Central memory CD4-positive, alpha-beta T cell (primary cell): Measurements from ENCODE around the gene CD209.

Source experiments
- DNase-seq: peaks from one replicate; pipeline ENCODE4 v3.0.0; 2022

Gene CD209

DNA sequence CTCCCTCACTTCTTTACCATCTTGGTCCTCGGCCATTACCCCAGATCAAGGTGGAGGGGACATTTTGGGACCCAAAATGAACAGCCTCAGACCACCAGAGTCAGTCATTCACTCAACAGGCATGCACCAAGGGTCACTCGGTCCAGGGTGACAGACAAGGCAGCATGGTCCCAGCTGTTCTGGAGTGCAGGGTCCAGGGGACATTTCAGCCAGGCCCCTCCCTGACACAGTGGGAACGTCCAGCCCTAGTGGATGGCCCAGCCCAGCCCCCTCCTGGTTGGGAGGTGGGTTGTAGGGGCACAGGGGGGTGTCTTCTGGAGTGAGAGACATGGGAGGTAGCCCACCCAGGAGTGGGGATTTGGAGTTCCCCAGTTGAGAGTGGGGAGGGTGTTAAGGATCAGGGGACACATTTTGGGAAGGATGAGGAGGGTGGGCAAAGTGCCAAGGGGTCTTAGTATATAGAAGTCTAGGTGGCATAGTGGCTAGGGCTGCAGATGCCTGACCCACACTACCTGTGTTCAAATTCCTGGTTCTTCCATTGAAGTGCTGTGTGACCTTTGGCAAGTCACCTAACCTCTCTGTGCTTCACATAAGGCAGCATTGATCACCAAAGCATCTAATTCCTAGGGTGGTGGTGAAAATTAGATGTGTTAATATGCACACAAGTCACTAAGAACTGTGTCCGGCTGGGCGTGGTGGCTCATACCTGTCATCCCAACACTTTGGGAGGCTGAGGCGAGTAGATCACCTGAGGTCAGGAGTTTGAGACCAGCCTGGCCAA lies 42.9 kb downstream of the CD209 start:
- DNase-seq = no peak

DNA sequence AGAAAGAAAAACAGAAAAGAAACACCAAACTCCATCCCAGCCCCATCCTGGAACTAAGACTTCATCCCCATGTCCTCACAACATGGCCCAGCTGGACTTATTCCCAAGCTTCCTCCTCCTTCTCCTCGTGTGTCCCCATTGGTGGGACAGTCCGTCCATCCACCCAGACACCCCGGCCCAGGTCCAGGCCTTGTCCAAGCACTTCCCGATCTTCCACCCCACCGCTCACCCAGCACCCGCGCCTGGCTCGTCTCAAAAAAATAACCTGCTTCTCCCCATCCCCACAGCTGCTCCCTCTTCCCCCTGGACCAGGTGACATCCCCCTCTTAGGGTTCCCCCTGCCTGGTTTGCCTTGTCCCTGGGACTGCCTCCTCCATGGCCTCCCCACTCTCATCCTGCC lies 44.0 kb downstream of the CD209 start:
- no peak for DNase-seq

DNA sequence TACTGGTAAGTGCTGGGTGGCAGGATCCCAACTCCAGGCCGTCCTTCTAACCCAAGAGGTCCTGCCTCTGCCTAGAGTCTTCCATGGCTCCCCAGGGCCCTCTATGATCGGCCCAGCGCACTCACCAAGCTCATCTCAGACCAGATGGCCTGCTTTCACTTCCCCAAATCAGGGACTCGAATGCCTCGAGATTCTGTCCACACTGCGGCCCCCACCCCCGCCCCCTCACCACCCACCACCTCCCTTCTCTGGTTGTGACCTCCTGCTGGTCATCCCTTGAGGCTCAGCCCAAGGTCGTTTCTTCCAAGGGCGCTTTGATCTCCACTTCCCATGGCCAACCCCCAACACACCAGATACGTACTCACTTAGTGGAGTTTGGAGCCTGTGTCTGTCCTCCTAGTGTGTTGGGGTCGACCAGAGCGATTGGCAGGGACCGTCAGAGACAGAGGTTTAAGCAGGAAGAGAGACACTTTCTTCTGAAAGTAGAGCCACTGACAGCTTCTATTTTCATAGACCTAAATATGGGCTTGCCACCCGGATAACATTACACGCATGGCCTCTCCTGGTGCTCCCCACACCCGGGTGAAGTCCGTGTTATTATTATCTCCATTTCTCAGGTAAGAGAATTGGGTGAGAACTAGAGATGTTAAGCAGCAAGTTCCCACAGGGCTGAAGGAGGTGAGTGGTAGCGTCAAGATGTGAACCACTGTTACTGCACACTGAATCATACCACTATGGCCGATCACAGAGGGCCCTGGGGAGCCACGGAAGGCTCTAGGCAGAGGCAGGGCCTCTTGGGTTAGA lies 45.5 kb downstream of the CD209 start, which contains the start of gene FCER2:
Gene FCER2, minus strand, starts transcription at position 478 of the 804 bp plus-strand sequence. CDS start 2,371 bp downstream, outside the sequence.
- no peak for DNase-seq

DNA sequence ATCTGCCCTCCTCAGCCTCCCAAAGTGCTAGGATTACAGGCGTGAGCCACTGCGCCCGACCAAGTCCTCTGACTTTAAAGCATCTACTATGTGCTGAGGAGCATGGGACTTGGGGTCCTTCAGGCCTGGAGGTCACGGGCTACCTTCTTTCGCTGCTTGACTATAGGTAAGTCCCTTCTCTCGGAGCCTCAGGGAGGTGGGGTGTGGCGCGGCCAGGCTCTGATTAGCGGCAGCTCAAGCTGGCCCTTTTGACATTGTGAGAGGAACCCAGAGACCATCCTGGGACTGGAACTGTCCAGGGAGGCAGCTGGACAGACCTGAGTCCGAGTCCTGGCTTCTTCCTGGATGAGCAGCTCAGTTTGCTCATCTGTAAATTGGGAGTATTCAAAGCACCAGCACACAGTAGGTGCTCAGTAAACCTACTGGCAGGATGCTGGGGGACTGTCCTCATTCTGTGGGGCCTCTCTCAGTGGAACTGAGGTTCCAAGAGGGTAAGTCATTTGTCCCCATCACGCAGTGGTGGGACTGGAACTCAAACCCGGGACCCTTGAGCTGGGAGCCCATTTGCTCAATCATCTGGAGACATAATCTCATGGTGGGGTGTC lies 46.2 kb downstream of the CD209 start:
- no peak for DNase-seq

DNA sequence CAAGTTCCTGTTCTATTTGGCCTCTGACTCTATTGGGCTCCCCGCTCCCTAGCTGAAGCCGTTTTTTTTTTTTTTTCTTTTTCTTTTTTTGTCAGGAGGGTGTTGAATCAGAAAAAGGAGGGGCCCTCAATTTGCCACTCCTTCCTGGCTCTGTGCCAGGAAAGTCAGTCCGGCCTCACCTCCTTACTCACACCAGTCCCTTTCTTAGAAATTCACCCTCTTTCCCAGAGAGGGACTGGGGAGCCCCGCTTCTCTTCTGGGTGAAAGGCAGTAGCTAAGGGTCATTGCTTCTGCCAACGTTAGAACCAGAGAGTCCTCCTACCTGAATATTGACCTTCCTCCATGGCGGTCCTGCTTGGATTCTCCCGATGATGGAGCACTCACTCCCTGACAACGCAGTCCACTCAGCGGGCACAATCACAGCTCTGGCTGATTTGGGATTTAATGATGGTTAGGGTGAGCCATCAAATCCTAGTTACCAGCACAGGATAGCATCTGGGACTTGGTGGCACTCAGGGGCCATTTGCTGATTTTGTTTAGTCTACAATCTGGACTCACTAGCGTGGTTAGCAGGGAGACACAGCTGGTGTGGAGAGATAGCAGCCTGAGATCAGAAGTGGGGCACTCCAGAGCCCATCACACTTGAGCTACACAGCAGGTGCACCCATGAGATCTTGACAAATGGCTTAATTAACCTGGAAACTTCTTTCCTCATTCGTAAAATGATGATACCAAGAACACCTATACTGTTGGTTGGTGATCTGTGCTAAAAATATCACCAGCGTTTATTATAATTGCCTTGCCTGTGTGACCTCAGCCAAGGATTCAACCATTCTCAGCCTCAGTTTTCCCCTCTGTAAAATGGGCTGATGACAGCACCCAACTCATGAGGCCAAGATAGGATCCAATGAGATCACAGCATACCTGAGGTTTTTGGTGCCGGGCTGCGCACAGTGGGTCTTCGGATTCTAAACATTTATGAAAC lies 47.6 kb downstream of the CD209 start:
- no peak for DNase-seq

DNA sequence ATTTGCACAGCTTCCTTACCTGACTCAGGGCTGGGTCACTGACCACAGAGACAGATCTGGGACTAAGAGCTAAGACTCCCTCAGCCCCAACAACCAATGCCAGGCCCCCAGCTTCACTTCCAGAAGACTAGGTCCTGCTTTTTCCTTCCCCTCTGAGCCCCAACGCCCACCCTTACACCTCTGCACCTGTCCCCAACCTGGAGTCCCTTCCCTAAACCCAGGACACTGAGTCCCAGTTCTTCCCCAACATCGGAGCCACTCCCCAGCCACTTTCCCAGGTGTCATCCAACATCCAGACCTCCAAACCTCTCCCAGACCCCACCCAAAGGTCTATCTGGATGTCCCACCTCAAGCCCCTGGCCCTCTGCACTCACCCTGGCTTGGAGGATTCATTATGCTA lies 48.3 kb downstream of the CD209 start:
- DNase-seq = no peak

DNA sequence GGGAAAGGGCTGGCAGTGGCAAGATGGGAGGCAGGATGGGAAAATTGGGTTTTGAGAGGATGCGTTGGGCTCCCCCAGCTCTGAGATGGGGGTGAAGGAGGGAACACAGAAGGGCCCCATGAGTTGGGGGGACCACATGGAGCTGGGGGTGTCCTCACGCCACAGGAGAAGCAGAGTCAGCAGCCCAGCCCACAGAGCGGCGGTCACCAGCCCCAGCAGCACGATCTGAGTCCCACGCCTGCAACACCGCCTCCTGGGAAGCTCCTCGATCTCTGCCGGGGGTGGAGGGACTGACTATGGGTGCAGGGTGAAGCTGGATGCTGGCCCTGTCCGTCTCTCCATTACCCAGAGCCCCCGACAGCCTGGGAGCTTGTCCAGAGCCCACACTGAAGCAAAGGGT lies 48.8 kb downstream of the CD209 start:
- DNase-seq = no peak

DNA sequence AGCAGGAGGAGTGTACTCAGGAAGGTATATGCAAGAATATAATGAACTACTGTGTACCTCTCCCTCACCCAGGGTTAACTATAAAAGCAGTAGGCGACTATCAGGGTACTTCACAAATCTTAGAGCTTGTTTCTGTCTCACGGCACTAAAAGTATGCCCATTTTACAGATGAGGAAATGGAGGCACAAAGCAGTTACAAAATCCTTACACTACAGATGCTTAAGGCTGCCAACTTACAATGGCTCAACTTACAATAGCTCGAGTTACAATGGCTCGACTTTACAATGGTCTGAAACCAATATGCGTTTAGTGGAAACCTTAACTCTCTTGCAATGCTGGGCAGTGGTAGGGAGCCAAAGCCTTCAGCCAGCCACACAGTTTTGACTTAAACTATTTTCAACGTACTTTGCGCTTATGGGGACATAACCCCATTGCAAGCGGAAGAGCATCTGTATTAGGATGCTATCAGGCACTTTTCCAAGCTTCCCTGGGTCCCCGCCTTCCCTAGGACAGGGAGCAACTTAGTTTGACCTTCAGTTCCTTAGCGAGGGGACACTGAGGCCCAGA lies 49.5 kb downstream of the CD209 start:
- no peak for DNase-seq

DNA sequence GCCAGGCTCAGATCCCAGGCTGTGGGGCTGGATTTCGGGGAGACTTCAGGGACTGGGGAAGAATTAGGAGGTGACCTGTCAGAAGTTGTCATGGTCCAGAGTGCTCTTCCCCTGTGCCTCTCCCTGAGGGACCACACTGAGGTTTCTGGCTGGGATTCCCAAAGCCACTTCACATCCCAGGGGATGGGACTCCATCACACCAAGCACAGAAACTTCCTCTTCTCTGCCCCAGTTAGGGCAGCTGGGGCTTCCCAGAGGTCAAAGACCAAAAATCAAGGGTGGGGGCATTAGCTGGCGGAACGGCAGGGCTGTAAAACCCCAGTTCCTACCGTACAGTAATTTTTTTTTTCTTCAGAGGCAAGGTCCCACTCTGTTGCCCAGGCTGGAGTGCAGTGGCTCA lies 52.8 kb downstream of the CD209 start:
- DNase-seq = no peak

DNA sequence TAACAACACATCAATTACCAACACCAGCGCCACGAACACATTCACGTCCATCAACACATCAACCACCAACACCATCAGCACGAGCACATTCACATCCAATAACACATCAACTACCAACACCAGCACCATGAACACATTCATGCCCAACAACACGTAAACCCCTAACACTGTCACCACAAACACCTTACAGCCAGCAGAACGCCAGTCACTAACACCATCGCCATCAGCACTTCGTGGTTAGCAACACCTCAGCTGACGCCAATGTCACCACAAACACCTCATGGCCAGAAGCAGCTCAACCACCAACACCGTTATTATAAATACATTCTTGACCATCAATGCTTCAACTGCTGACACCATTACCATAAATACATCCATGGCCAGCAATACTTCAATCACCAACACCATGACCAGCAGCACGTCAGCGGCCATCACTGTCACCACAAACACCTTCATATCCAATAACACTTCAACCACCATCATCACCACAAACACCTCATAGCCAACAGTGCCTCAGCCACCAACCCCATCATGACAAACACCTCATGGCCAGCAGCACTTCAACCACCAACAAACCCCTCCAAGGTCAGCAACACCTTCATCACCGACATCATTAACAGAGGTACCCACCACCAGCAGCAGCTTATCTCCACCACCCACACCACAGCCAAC lies 54.8 kb downstream of the CD209 start:
- DNase-seq = peak; percentile 33

DNA sequence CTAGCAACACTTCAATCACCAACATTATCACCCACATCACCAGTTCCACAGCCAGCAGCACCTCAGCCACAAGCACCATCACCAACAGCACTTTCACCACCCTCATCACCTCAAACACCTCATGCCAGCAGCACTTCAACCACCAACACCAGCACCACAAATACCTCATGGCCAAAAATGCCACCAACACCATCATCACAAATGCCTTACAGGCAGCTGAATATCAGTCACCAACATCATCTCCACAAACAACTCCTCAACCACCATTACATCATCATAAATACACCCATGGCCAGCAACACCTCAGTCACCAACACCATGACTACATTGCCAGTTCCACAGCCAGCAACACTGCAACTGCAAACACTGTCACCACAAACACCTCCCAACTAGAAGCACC lies 55.8 kb downstream of the CD209 start:
- DNase-seq = no peak

DNA sequence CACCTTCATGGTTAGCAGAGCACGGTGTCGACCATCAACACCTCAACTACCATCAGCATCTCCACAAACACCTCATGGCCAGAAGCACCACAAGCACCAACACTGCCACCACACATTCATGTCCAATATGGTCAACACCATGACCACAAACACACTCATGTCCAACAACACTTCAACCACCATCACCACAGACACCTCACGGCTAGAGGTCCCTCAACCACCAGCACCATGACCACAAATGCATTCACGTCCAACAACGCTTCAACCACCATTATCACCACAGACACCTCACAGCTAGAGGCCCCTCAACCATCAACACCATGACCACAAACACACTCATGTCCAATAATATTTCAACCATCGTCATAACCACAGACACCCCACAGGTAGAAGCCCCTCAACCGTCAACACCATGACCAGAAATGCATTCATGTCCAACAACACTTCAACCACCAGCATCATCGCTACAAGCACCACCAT lies 56.5 kb downstream of the CD209 start:
- no peak for DNase-seq
